AG04450 (cell line): ENCODE data around the gene MED12. TPM values are rescaled to one million over a fixed set of nuclear protein-coding genes. Genes with fewer than 3 reads are reported as not detected.

ENCODE experiments used
- CTCF ChIA-PET: fragments of 300-600, 350-600 bp; formaldehyde crosslinking; extraction: SDS; loops from one replicate; lab custom pipeline; 2022; ENCODE audit warnings: antibody characterized with exemption, inconsistent platforms; lab: Charles Lee
- POLR2A ChIA-PET: fragments of 350-600 bp; formaldehyde crosslinking; extraction: SDS; loops from one replicate; lab custom pipeline; 2021; ENCODE audit warnings: antibody characterized with exemption, inconsistent platforms; lab: Yijun Ruan, JAX
- DNase-seq: peaks from one replicate; pipeline ENCODE4 v3.0.0-alpha.2; 2011; ENCODE audit warnings: low read depth, low spot score
- H3K27ac ChIP-seq: one replicate; pipeline ENCODE4 v1.5.1; 2012; ENCODE audit warnings: low read depth, low read length, control low read depth
- H3K27me3 ChIP-seq: one replicate; pipeline ENCODE4 v1.6.0; 2012; ENCODE audit warnings: low read length; ENCODE audit not compliant: control insufficient read depth, insufficient read depth
- H3K4me3 ChIP-seq: 2 replicates; pipeline ENCODE4 v1.5.1; 2011; ENCODE audit warnings: mild to moderate bottlenecking, low read depth, low read length, control low read depth
- H3K9me3 ChIP-seq: 2 replicates; pipeline ENCODE4 v1.5.1; 2012; ENCODE audit warnings: low read length; ENCODE audit not compliant: control insufficient read depth, insufficient read depth
- CTCF ChIP-seq: IDR thresholded peaks from 2 replicates; pipeline ENCODE4 v1.5.1; 2011; ENCODE audit warnings: low read depth, low read length, control low read depth, inconsistent platforms
- polyA plus RNA-seq: library from polyadenylated mRNA; depleted of rRNA; stranded (reverse); fragments of >200 nt; gene quantifications from 2 replicates; pipeline ENCODE4 v1.2.3, GENCODE V29; 2011

Gene MED12
- polyA plus RNA-seq, 1 experiment, result 12.7 TPM

DNA sequence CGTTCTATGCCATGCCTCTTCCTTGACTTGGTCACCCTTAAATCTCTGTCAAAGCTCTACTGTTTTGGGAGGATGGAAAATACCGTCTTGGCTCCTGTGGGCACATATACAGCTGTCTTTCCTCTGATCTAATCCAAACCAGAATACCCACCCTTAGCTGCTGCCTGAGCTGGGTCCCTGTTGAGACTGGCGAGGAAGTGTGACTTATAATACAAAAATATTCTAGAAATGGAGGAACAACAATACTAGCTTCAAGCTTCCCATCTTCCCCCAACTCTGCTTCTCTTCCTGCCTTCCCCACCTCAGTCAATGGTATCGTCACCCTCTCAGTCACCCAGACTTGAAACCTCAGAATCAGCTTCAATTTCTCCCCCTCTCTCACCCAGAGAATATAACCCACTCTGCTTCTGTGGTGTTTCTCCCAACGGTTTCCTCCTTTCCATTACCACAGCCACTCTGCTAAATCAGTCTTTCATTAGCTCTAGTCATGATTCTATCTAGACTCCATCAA lies 6.4 kb upstream of the MED12 start:
- ChIA-PET POLR2A (no interaction called here), CTCF (interaction anchor here (1.0 kb wide), 1 partner anchor 13 kb away, joined by 3 read pairs; no protein-coding TSS in a partner anchor)
- no peaks in the 10 kb centered on the region for H3K9me3 ChIP-seq
- no peak for TF ChIP-seq CTCF
- peaks cover 2% of the 10 kb centered on the region for H3K27me3 ChIP-seq
- DNase-seq, result no peak
- H3K4me3 ChIP-seq, result no peak overlapping the region
- no peak overlapping the region for H3K27ac ChIP-seq

DNA sequence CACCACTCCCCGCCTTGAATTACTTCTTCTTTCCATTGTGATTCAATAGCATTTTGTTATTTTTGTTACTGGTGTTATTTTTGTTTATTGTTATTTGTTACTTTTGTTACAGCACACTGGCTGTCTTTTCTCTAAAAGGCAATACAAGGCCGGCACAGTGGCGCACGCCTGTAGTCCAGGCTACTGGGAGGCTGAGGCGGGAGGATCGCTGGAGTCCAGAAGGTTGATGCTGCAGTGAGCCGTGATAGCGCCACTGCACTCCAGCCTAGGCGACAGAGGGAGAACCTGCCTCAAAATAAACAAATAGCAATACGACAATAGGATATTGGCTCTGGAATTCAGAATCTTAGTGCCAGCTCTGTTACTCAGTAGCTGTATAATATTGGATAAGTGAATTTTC lies 1.0 kb upstream of the MED12 start:
- Histone ChIP-seq H3K27ac (no peak overlapping the region), H3K9me3 (no peaks in the 10 kb centered on the region), H3K4me3 (no peak overlapping the region), H3K27me3 (no peaks in the 10 kb centered on the region)
- ChIA-PET POLR2A (no interaction called here), CTCF (interaction anchor here (1.8 kb wide), 1 partner anchor 13 kb away, joined by 5 read pairs; no protein-coding TSS in a partner anchor)
- TF ChIP-seq CTCF, result no peak
- no peak for DNase-seq

DNA sequence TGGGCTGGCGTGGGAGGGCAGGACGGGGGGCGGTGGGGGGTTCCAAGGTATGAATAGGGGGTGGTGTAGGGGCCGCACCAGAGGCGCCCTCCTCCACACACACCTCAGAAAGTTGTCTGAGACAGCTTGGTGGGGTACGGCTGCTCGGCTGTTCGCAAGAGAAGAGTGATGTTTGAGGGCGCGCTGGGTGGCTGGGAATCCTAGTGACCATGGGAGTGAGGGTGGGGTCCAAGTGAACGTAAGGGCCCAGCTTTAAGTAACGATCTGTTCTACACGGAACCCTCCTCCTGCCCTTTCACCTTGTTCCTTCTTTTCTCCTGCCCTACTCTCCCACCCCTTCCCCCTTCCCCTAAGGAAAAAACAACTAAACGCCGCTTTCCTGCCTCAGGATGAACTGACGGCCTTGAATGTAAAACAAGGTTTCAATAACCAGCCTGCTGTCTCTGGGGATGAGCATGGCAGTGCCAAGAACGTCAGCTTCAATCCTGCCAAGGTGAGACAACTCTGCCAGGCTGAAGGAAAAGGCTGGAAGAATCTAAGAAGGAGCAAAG lies 664 bp downstream of the MED12 start:
- TF ChIP-seq CTCF, result no peak
- Histone ChIP-seq H3K27ac (no peak overlapping the region), H3K9me3 (no peaks in the 10 kb centered on the region), H3K27me3 (no peaks in the 10 kb centered on the region), H3K4me3 (peak overlapping the region; percentile 68)
- ChIA-PET POLR2A (interaction anchor here (1.0 kb wide), 1 partner anchor 63 kb away, joined by 4 read pairs; no protein-coding TSS in a partner anchor), CTCF (interaction anchor here (0.7 to 1.8 kb wide), 6 partner anchors 10 to 103 kb away, joined by 3 to 7 read pairs (median 4); no protein-coding TSS in a partner anchor)
- no peak for DNase-seq

DNA sequence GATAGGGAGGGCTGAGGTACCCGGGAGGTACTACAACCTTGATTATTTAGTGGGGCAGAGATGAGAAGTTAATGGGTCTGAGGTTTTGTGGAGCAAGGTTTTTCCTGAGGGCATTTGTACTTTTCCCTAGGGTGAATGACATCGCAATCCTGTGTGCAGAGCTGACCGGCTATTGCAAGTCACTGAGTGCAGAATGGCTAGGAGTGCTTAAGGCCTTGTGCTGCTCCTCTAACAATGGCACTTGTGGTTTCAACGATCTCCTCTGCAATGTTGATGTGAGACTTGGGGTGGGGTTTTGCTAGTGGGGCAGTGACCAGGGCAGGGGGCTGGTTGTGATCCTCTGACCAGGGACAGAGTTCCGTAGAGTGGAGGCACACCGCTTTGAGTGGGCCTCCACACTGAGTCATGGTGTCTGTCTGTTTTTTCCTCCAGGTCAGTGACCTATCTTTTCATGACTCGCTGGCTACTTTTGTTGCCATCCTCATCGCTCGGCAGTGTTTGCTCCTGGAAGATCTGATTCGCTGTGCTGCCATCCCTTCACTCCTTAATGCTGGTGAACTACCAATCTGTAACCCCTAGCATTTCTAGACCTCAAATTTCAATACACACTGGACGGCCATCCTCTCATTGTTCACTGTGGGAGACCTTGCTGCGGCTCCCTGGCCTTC lies 9.9 kb downstream of the MED12 start:
- Histone ChIP-seq H3K4me3 (no peak overlapping the region), H3K27me3 (no peaks in the 10 kb centered on the region), H3K9me3 (no peaks in the 10 kb centered on the region), H3K27ac (peak overlapping the region; percentile 11)
- DNase-seq, result no peak
- ChIA-PET CTCF (interaction anchor here (0.5 to 2.7 kb wide), 11 partner anchors 9 to 158 kb away, joined by 3 to 16 read pairs (median 4); partner anchors contain the start of gene MED12), POLR2A (no interaction called here)
- TF ChIP-seq CTCF, result no peak
